WTC11 (cell line): ENCODE measurements around the gene ETFB. TPM values are rescaled to one million over a fixed set of nuclear protein-coding genes. Genes with fewer than 3 reads are reported as not detected.

Experiments
- ATAC-seq: fragments of 200-7000 bp; cut with Tn5 transposase; 2 replicates; pipeline ENCODE4 v1.10.0; 2021; ENCODE audit warnings: mild to moderate bottlenecking, moderate library complexity
- CTCF ChIA-PET: fragments of 300-600 bp; sonication (Branson Sonifier 250); formaldehyde crosslinking; loops from one replicate; lab custom pipeline; 2021; ENCODE audit warnings: antibody characterized with exemption; lab: Charles Lee
- POLR2A ChIA-PET: fragments of 350-600 bp; sonication (Branson Sonifier 250); formaldehyde crosslinking; loops from one replicate; lab custom pipeline; 2021; ENCODE audit warnings: antibody characterized with exemption; lab: Charles Lee
- DNase-seq: peaks from one replicate; pipeline ENCODE4 v3.0.0; 2021; ENCODE audit warnings: low spot score
- H3K27ac Mint-ChIP-seq: 2 replicates; pipeline ENCODE4 v1.8.0; 2021; ENCODE audit warnings: mixed read lengths
- H3K27me3 Mint-ChIP-seq: 2 replicates; pipeline ENCODE4 v1.8.0; 2021; ENCODE audit warnings: low read depth, mild to moderate bottlenecking, moderate library complexity, mixed read lengths
- H3K36me3 Mint-ChIP-seq: 2 replicates; pipeline ENCODE4 v1.8.0; 2021; ENCODE audit warnings: mixed read lengths
- H3K4me1 Mint-ChIP-seq: 2 replicates; pipeline ENCODE4 v1.8.0; 2022; ENCODE audit warnings: mixed read lengths
- H3K4me3 Mint-ChIP-seq: 2 replicates; pipeline ENCODE4 v1.8.0; 2021; ENCODE audit warnings: mild to moderate bottlenecking, moderate library complexity, mixed read lengths
- H3K9me3 Mint-ChIP-seq: 2 replicates; pipeline ENCODE4 v1.8.0; 2021; ENCODE audit warnings: mixed read lengths
- CREB1 ChIP-seq: sonication (generic); formaldehyde crosslinking; IDR thresholded peaks from 2 replicates; pipeline ENCODE4 v1.8.0; 2023; ENCODE audit warnings: mild to moderate bottlenecking, missing genetic modification reagents
- KAT7 ChIP-seq: sonication (generic); formaldehyde crosslinking; IDR thresholded peaks from 2 replicates; pipeline ENCODE4 v1.8.1; 2023; ENCODE audit warnings: missing genetic modification reagents, mild to moderate bottlenecking, borderline replicate concordance
- MYBL2 ChIP-seq: sonication (generic); formaldehyde crosslinking; IDR thresholded peaks from 2 replicates; pipeline ENCODE4 v1.8.1; 2023; ENCODE audit warnings: mild to moderate bottlenecking, moderate library complexity, missing genetic modification reagents
- SP1 ChIP-seq: sonication (generic); formaldehyde crosslinking; conservative IDR thresholded peaks from 2 replicates; pipeline ENCODE4 v1.8.1; 2022; ENCODE audit warnings: missing genetic modification reagents
- TCF7 ChIP-seq: sonication (generic); formaldehyde crosslinking; IDR thresholded peaks from 2 replicates; pipeline ENCODE4 v1.8.0; 2022; ENCODE audit warnings: mild to moderate bottlenecking, low read depth, missing genetic modification reagents, moderate library complexity
- ZNF219 ChIP-seq: sonication (generic); formaldehyde crosslinking; IDR thresholded peaks from 2 replicates; pipeline ENCODE4 v1.8.0; 2023; ENCODE audit warnings: missing genetic modification reagents, mild to moderate bottlenecking, borderline replicate concordance
- ZNF416 ChIP-seq: fragments of 250-450 bp; sonication (Bioruptor Pico); IDR thresholded peaks from 2 replicates; pipeline ENCODE4 v1.9.0; 2021; ENCODE audit warnings: mild to moderate bottlenecking, inconsistent platforms
- total RNA-seq: library from RNA; stranded (reverse); gene quantifications from 3 replicates; pipeline ENCODE4 v1.2.3, GENCODE V29; 2021
- TF ChIP-seq, protein P1 (sequence below): sonication (generic); formaldehyde crosslinking; IDR thresholded peaks from 2 replicates; pipeline ENCODE4 v1.8.0; 2022; ENCODE audit warnings: mild to moderate bottlenecking, missing genetic modification reagents
- TF ChIP-seq, protein P2 (sequence below): fragments of 250-450 bp; sonication (Bioruptor Pico); IDR thresholded peaks from 2 replicates; pipeline ENCODE4 v1.8.0; 2021; ENCODE audit warnings: mild to moderate bottlenecking
- TF ChIP-seq, protein P3 (sequence below): fragments of 250-450 bp; sonication (Bioruptor Pico); IDR thresholded peaks from 2 replicates; pipeline ENCODE4 v1.9.0; 2021; ENCODE audit warnings: mild to moderate bottlenecking
- TF ChIP-seq, protein P4 (sequence below): fragments of 200-600 bp; IDR thresholded peaks from 2 replicates; pipeline ENCODE4 v1.8.0; 2022; ENCODE audit warnings: antibody characterized with exemption
- TF ChIP-seq, protein P5 (sequence below): sonication (generic); formaldehyde crosslinking; IDR thresholded peaks from 2 replicates; pipeline ENCODE4 v1.8.0; 2022; ENCODE audit warnings: mild to moderate bottlenecking, missing genetic modification reagents
- TF ChIP-seq, protein P6 (sequence below): sonication (generic); formaldehyde crosslinking; IDR thresholded peaks from 2 replicates; pipeline ENCODE4 v1.8.0; 2023; ENCODE audit warnings: mild to moderate bottlenecking, missing genetic modification reagents
- TF ChIP-seq, protein P7 (sequence below): sonication (generic); formaldehyde crosslinking; IDR thresholded peaks from 2 replicates; pipeline ENCODE4 v1.8.0; 2023; ENCODE audit warnings: missing genetic modification reagents
- TF ChIP-seq, protein P8 (sequence below): sonication (generic); formaldehyde crosslinking; IDR thresholded peaks from 2 replicates; pipeline ENCODE4 v1.8.0; 2022; ENCODE audit warnings: mild to moderate bottlenecking, missing genetic modification reagents
- TF ChIP-seq, protein P9 (sequence below): sonication (generic); formaldehyde crosslinking; IDR thresholded peaks from 2 replicates; pipeline ENCODE4 v1.8.1; 2023; ENCODE audit warnings: mild to moderate bottlenecking, missing genetic modification reagents, borderline replicate concordance

The ETFB gene
- total RNA-seq, 1 experiment from 2014 or later: 60.6 TPM

DNA sequence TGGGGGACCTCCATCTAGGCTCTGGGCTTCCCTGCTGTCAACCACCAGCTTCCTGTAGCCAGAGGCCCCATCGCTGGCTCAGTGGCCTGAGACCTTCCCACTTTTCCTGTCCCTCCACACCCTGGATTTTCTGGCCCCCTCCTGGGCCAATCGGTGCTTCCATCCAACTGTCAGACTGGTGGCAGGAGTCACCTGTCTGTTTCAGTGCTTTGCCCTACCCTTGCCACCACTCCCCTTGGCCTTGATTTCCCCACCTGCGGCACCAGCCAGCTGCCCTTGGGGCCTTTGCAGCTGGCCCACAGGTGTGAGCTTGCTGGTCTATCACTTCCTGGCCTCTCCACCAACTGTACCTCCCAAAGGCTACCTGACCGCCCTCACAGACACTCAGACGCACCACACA, 36.8 kb downstream of the ETFB start (continued):
- TF ChIP-seq, protein P1, sequence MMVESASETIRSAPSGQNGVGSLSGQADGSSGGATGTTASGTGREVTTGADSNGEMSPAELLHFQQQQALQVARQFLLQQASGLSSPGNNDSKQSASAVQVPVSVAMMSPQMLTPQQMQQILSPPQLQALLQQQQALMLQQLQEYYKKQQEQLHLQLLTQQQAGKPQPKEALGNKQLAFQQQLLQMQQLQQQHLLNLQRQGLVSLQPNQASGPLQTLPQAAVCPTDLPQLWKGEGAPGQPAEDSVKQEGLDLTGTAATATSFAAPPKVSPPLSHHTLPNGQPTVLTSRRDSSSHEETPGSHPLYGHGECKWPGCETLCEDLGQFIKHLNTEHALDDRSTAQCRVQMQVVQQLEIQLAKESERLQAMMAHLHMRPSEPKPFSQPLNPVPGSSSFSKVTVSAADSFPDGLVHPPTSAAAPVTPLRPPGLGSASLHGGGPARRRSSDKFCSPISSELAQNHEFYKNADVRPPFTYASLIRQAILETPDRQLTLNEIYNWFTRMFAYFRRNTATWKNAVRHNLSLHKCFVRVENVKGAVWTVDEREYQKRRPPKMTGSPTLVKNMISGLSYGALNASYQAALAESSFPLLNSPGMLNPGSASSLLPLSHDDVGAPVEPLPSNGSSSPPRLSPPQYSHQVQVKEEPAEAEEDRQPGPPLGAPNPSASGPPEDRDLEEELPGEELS (CRISPR knock-in tag): no peak
- TF ChIP-seq CREB1 (CRISPR knock-in tag) (no peak), ZNF416 (no peak), ZNF219 (no peak)
- TF ChIP-seq, protein P2, sequence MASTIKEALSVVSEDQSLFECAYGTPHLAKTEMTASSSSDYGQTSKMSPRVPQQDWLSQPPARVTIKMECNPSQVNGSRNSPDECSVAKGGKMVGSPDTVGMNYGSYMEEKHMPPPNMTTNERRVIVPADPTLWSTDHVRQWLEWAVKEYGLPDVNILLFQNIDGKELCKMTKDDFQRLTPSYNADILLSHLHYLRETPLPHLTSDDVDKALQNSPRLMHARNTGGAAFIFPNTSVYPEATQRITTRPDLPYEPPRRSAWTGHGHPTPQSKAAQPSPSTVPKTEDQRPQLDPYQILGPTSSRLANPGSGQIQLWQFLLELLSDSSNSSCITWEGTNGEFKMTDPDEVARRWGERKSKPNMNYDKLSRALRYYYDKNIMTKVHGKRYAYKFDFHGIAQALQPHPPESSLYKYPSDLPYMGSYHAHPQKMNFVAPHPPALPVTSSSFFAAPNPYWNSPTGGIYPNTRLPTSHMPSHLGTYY (CRISPR knock-in tag): no peak
- TF ChIP-seq, protein P3, sequence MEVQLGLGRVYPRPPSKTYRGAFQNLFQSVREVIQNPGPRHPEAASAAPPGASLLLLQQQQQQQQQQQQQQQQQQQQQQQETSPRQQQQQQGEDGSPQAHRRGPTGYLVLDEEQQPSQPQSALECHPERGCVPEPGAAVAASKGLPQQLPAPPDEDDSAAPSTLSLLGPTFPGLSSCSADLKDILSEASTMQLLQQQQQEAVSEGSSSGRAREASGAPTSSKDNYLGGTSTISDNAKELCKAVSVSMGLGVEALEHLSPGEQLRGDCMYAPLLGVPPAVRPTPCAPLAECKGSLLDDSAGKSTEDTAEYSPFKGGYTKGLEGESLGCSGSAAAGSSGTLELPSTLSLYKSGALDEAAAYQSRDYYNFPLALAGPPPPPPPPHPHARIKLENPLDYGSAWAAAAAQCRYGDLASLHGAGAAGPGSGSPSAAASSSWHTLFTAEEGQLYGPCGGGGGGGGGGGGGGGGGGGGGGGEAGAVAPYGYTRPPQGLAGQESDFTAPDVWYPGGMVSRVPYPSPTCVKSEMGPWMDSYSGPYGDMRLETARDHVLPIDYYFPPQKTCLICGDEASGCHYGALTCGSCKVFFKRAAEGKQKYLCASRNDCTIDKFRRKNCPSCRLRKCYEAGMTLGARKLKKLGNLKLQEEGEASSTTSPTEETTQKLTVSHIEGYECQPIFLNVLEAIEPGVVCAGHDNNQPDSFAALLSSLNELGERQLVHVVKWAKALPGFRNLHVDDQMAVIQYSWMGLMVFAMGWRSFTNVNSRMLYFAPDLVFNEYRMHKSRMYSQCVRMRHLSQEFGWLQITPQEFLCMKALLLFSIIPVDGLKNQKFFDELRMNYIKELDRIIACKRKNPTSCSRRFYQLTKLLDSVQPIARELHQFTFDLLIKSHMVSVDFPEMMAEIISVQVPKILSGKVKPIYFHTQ: no peak

DNA sequence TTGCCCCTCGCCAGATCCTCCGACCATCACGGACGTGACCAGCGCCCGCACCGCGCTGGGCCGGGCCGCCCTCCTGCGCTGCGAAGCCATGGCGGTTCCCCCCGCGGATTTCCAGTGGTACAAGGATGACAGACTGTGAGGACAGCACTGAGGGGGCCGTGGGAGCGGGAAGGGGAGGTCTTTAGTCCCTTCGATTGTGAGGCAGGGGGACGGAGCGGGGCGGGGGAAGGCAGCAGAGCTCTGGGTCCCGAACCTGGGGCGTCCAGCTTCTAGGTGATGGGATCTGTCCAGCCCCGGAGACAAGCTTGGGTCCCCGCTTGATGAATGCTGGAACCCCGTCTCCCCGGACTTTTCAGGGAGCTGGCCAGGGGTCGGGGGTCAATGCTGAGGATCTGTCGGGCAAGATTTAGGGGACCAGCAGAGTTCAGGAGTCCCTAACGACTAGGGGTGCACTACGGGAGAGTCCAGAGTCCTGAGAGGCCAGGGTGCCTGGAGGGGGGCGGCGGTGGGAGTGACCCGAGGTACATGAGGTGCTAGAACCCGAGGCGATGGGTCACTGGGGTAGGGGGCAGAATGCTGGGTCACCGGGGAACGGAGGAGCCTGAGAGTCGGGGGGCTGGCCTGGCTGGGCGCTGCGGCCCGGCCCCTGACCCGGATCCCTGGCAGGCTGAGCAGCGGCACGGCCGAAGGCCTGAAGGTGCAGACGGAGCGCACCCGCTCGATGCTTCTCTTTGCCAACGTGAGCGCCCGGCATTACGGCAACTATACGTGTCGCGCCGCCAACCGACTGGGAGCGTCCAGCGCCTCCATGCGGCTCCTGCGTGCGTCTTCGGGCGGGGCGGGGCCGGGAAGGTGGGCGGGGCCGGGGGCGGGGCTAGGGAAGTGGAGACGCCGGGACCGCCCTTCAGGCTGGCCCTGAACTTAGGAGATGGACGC, 38.9 kb downstream of the ETFB start:
- CTCF ChIA-PET: interaction anchor here (0.7 to 3.4 kb wide), 7 partner anchors 12 to 237 kb away, joined by 3 to 21 read pairs (median 5); no protein-coding TSS in a partner anchor
- H3K9me3 Mint-ChIP-seq: peaks cover 14% of the 10 kb centered on the region
- H3K36me3 Mint-ChIP-seq: peaks cover 33% of the 10 kb centered on the region
- H3K27me3 Mint-ChIP-seq: peaks cover 26% of the 10 kb centered on the region
- ATAC-seq (peak; percentile 83), DNase-seq (peak; percentile 79)
- TF ChIP-seq TCF7 (CRISPR knock-in tag): no peak
- TF ChIP-seq, protein P4, sequence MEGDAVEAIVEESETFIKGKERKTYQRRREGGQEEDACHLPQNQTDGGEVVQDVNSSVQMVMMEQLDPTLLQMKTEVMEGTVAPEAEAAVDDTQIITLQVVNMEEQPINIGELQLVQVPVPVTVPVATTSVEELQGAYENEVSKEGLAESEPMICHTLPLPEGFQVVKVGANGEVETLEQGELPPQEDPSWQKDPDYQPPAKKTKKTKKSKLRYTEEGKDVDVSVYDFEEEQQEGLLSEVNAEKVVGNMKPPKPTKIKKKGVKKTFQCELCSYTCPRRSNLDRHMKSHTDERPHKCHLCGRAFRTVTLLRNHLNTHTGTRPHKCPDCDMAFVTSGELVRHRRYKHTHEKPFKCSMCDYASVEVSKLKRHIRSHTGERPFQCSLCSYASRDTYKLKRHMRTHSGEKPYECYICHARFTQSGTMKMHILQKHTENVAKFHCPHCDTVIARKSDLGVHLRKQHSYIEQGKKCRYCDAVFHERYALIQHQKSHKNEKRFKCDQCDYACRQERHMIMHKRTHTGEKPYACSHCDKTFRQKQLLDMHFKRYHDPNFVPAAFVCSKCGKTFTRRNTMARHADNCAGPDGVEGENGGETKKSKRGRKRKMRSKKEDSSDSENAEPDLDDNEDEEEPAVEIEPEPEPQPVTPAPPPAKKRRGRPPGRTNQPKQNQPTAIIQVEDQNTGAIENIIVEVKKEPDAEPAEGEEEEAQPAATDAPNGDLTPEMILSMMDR: no peak
- TF ChIP-seq, protein P5, sequence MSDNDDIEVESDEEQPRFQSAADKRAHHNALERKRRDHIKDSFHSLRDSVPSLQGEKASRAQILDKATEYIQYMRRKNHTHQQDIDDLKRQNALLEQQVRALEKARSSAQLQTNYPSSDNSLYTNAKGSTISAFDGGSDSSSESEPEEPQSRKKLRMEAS (CRISPR knock-in tag): 0 out of 2 replicates have a peak, but pooled peaks have one; percentile 51
- TF ChIP-seq MYBL2 (CRISPR knock-in tag): no peak
- TF ChIP-seq, protein P6, sequence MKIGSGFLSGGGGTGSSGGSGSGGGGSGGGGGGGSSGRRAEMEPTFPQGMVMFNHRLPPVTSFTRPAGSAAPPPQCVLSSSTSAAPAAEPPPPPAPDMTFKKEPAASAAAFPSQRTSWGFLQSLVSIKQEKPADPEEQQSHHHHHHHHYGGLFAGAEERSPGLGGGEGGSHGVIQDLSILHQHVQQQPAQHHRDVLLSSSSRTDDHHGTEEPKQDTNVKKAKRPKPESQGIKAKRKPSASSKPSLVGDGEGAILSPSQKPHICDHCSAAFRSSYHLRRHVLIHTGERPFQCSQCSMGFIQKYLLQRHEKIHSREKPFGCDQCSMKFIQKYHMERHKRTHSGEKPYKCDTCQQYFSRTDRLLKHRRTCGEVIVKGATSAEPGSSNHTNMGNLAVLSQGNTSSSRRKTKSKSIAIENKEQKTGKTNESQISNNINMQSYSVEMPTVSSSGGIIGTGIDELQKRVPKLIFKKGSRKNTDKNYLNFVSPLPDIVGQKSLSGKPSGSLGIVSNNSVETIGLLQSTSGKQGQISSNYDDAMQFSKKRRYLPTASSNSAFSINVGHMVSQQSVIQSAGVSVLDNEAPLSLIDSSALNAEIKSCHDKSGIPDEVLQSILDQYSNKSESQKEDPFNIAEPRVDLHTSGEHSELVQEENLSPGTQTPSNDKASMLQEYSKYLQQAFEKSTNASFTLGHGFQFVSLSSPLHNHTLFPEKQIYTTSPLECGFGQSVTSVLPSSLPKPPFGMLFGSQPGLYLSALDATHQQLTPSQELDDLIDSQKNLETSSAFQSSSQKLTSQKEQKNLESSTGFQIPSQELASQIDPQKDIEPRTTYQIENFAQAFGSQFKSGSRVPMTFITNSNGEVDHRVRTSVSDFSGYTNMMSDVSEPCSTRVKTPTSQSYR: no peak
- TF ChIP-seq, protein P7, sequence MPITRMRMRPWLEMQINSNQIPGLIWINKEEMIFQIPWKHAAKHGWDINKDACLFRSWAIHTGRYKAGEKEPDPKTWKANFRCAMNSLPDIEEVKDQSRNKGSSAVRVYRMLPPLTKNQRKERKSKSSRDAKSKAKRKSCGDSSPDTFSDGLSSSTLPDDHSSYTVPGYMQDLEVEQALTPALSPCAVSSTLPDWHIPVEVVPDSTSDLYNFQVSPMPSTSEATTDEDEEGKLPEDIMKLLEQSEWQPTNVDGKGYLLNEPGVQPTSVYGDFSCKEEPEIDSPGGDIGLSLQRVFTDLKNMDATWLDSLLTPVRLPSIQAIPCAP (CRISPR knock-in tag): no peak
- no peak for TF ChIP-seq KAT7
- TF ChIP-seq, protein P8, sequence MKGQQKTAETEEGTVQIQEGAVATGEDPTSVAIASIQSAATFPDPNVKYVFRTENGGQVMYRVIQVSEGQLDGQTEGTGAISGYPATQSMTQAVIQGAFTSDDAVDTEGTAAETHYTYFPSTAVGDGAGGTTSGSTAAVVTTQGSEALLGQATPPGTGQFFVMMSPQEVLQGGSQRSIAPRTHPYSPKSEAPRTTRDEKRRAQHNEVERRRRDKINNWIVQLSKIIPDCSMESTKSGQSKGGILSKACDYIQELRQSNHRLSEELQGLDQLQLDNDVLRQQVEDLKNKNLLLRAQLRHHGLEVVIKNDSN (CRISPR knock-in tag): no peak
- TF ChIP-seq SP1 (CRISPR knock-in tag): 0 out of 2 replicates have a peak, but pooled peaks have one; percentile 55
- TF ChIP-seq, protein P9, sequence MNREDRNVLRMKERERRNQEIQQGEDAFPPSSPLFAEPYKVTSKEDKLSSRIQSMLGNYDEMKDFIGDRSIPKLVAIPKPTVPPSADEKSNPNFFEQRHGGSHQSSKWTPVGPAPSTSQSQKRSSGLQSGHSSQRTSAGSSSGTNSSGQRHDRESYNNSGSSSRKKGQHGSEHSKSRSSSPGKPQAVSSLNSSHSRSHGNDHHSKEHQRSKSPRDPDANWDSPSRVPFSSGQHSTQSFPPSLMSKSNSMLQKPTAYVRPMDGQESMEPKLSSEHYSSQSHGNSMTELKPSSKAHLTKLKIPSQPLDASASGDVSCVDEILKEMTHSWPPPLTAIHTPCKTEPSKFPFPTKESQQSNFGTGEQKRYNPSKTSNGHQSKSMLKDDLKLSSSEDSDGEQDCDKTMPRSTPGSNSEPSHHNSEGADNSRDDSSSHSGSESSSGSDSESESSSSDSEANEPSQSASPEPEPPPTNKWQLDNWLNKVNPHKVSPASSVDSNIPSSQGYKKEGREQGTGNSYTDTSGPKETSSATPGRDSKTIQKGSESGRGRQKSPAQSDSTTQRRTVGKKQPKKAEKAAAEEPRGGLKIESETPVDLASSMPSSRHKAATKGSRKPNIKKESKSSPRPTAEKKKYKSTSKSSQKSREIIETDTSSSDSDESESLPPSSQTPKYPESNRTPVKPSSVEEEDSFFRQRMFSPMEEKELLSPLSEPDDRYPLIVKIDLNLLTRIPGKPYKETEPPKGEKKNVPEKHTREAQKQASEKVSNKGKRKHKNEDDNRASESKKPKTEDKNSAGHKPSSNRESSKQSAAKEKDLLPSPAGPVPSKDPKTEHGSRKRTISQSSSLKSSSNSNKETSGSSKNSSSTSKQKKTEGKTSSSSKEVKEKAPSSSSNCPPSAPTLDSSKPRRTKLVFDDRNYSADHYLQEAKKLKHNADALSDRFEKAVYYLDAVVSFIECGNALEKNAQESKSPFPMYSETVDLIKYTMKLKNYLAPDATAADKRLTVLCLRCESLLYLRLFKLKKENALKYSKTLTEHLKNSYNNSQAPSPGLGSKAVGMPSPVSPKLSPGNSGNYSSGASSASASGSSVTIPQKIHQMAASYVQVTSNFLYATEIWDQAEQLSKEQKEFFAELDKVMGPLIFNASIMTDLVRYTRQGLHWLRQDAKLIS (CRISPR knock-in tag): no peak
- H3K4me3 Mint-ChIP-seq: peak overlapping the region; percentile 70
- peaks cover 8% of the 10 kb centered on the region for H3K4me1 Mint-ChIP-seq
- peak overlapping the region; percentile 94; the same call in 1 of the 2 replicates for H3K27ac Mint-ChIP-seq
- POLR2A ChIA-PET: no interaction called here
